ENCODE data around the gene SH3BP4. TPM values are rescaled to one million over a fixed set of nuclear protein-coding genes. Genes with fewer than 3 reads are reported as not detected.

SH3BP4 gene
- total RNA-seq, 1 experiment from 2014 or later = 19.9 TPM

DNA sequence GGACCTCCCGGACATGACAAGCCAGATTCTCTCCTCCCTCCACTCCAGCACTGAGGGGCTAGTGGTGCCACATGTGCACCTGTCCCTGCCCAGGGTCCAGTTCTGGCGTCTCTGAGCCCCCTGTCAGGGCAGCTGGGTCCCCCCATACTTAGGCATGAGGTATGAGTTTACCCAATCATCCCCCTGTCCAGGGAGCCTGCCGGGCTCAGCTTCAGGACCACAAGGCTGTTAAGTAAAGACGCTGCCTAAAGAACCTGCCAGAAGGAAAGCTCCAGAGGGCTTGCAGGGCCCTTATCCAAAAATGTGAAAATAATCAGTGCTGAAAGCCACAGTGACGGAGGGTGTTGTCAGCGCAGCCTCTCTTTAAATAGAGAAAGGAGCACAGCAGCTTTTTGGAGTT is 40.0 kb downstream of the SH3BP4 start:
- ChIA-PET CTCF (no interaction called here), POLR2A (ENCODE audit: low non-redundant PET) (interaction anchor here (0.6 kb wide), 1 partner anchor 20 kb away, joined by 4 read pairs; no protein-coding TSS in a partner anchor)
- peaks cover 10% of the 10 kb centered on the region for H3K4me1 ChIP-seq (ENCODE audit: insufficient read depth, low read length, poor library complexity, severe bottlenecking)
- no peaks in the 10 kb centered on the region for H3K36me3 ChIP-seq (ENCODE audit: insufficient read depth, low read length, poor library complexity, severe bottlenecking)
- H3K4me3 ChIP-seq (ENCODE audit: low read depth, low read length, poor library complexity, severe bottlenecking) = no peak overlapping the region
- H3K9me3 ChIP-seq (ENCODE audit: low read depth, low read length, poor library complexity, severe bottlenecking) = no peaks in the 10 kb centered on the region
- no peak overlapping the region for H3K27ac ChIP-seq (ENCODE audit: low read depth, low read length, poor library complexity, severe bottlenecking)
- no TSS peak for BruUV-seq (replicated peaks)
- H3K27me3 ChIP-seq (replicated peaks; ENCODE audit: insufficient read depth, low read depth, low read length, poor library complexity) = no peaks in the 10 kb centered on the region
- intact Hi-C loops (cut with micrococcal nuclease; ENCODE audit: unreplicated experiment) = no loop called here
- DNase-seq (ENCODE audit: low spot score) = no peak
- TF ChIP-seq EZH2 (IDR thresholded peaks at IDR 0.05; ENCODE audit: borderline replicate concordance, low read depth, low read length, poor library complexity, severe bottlenecking) (no peak), CTCF (conservative IDR thresholded peaks at IDR 0.05; ENCODE audit: low read depth, low read length) (no peak)

GRCh38 chr2:234992196-234992595 is 40.4 kb downstream of the SH3BP4 start:
- intact Hi-C loops (cut with micrococcal nuclease; ENCODE audit: unreplicated experiment) = no loop called here
- H3K27ac ChIP-seq (ENCODE audit: low read depth, low read length, poor library complexity, severe bottlenecking) = no peak overlapping the region
- no peak for DNase-seq (ENCODE audit: low spot score)
- TF ChIP-seq EZH2 (IDR thresholded peaks at IDR 0.05; ENCODE audit: borderline replicate concordance, low read depth, low read length, poor library complexity, severe bottlenecking) = no peak
- TF ChIP-seq CTCF (conservative IDR thresholded peaks at IDR 0.05; ENCODE audit: low read depth, low read length) = no peak
- ChIA-PET POLR2A (ENCODE audit: low non-redundant PET) (interaction anchor here (0.6 kb wide), 1 partner anchor 21 kb away, joined by 4 read pairs; no protein-coding TSS in a partner anchor), CTCF (no interaction called here)
- peaks cover 10% of the 10 kb centered on the region for H3K4me1 ChIP-seq (ENCODE audit: insufficient read depth, low read length, poor library complexity, severe bottlenecking)
- BruUV-seq (replicated peaks) = no TSS peak
- H3K9me3 ChIP-seq (ENCODE audit: low read depth, low read length, poor library complexity, severe bottlenecking) = no peaks in the 10 kb centered on the region
- H3K27me3 ChIP-seq (replicated peaks; ENCODE audit: insufficient read depth, low read depth, low read length, poor library complexity) = no peaks in the 10 kb centered on the region
- no peaks in the 10 kb centered on the region for H3K36me3 ChIP-seq (ENCODE audit: insufficient read depth, low read length, poor library complexity, severe bottlenecking)
- no peak overlapping the region for H3K4me3 ChIP-seq (ENCODE audit: low read depth, low read length, poor library complexity, severe bottlenecking)

- Histone ChIP-seq H3K36me3 (ENCODE audit: insufficient read depth, low read length, poor library complexity, severe bottlenecking) (no peaks in the 10 kb centered on the region), H3K27ac (ENCODE audit: low read depth, low read length, poor library complexity, severe bottlenecking) (no peak overlapping the region), H3K27me3 (replicated peaks; ENCODE audit: insufficient read depth, low read depth, low read length, poor library complexity) (no peaks in the 10 kb centered on the region), H3K4me1 (ENCODE audit: insufficient read depth, low read length, poor library complexity, severe bottlenecking) (peaks cover 10% of the 10 kb centered on the region), H3K4me3 (ENCODE audit: low read depth, low read length, poor library complexity, severe bottlenecking) (no peak overlapping the region), H3K9me3 (ENCODE audit: low read depth, low read length, poor library complexity, severe bottlenecking) (no peaks in the 10 kb centered on the region)
- POLR2A ChIA-PET (ENCODE audit: low non-redundant PET) = no interaction called here
- BruUV-seq (replicated peaks) = no TSS peak
- CTCF ChIA-PET = no interaction called here
- DNase-seq (ENCODE audit: low spot score) = no peak
- TF ChIP-seq CTCF (conservative IDR thresholded peaks at IDR 0.05; ENCODE audit: low read depth, low read length) (no peak), EZH2 (IDR thresholded peaks at IDR 0.05; ENCODE audit: borderline replicate concordance, low read depth, low read length, poor library complexity, severe bottlenecking) (no peak)
- intact Hi-C loops (cut with micrococcal nuclease; ENCODE audit: unreplicated experiment) = no loop called here
Measured at GRCh38 chr2:234992624-234993349, 41.0 kb downstream of the SH3BP4 start.
